GM12878 (cell line): ENCODE measurements around the gene ALDH1L2. TPM values are rescaled to one million over a fixed set of nuclear protein-coding genes. Genes with fewer than 3 reads are reported as not detected.

Experiments
- BRCA1 ChIP-seq: IDR thresholded peaks from 2 replicates; pipeline ENCODE4 v1.6.1; 2011; ENCODE audit warnings: low read depth, low read length, improper control_type of control experiment
- CHD2 ChIP-seq: IDR thresholded peaks from 2 replicates; pipeline ENCODE4 v1.6.1; 2011; ENCODE audit warnings: low read depth, low read length, improper control_type of control experiment, borderline replicate concordance
- CREB1 ChIP-seq: IDR thresholded peaks from 2 replicates; pipeline ENCODE4 v1.6.1; 2012; ENCODE audit warnings: low read depth, mild to moderate bottlenecking, inconsistent platforms
- DPF2 ChIP-seq: fragments of 450-650 bp; IDR thresholded peaks from 2 replicates; pipeline ENCODE4 v1.6.1; 2017; ENCODE audit warnings: mild to moderate bottlenecking
- EED ChIP-seq: sonication (generic); IDR thresholded peaks from 2 replicates; pipeline ENCODE4 v1.6.1; 2016; ENCODE audit warnings: antibody characterized with exemption, low read depth
- NFXL1 ChIP-seq: fragments of 450-650 bp; IDR thresholded peaks from 2 replicates; pipeline ENCODE4 v1.6.1; 2017; ENCODE audit warnings: antibody characterized with exemption, mild to moderate bottlenecking, borderline replicate concordance
- PAX8 ChIP-seq: fragments of 450-650 bp; IDR thresholded peaks from 2 replicates; pipeline ENCODE4 v1.6.1; 2017; ENCODE audit warnings: mild to moderate bottlenecking, moderate library complexity
- POLR2AphosphoS2 ChIP-seq: IDR thresholded peaks from 2 replicates; pipeline ENCODE4 v1.6.1; 2011; ENCODE audit warnings: low read depth, mild to moderate bottlenecking, low read length, improper control_type of control experiment, moderate library complexity
- POU2F2 ChIP-seq: IDR thresholded peaks from 3 replicates; pipeline ENCODE4 v1.6.1; 2011; ENCODE audit warnings: low read depth, mild to moderate bottlenecking, low read length, borderline replicate concordance
- RB1 ChIP-seq: fragments of 450-650 bp; formaldehyde crosslinking; IDR thresholded peaks from 2 replicates; pipeline ENCODE4 v1.6.1; 2017; ENCODE audit warnings: mild to moderate bottlenecking, borderline replicate concordance
- RBBP5 ChIP-seq: fragments of 200-600 bp; sonication (generic); conservative IDR thresholded peaks from 2 replicates; pipeline ENCODE4 v1.6.1; 2016
- SMC3 ChIP-seq: IDR thresholded peaks from 2 replicates; pipeline ENCODE4 v1.6.1; 2011; ENCODE audit warnings: low read length, improper control_type of control experiment, borderline replicate concordance
- SREBF2 ChIP-seq: IDR thresholded peaks from 2 replicates; pipeline ENCODE4 v1.6.1; 2012; ENCODE audit warnings: mild to moderate bottlenecking, low read length
- STAT3 ChIP-seq: IDR thresholded peaks from 2 replicates; pipeline ENCODE4 v1.6.1; 2011; ENCODE audit warnings: low read depth, low read length, improper control_type of control experiment
- TBL1XR1 ChIP-seq: IDR thresholded peaks from 2 replicates; pipeline ENCODE4 v1.6.1; 2012; ENCODE audit warnings: low read depth, low read length, improper control_type of control experiment
- WRNIP1 ChIP-seq: IDR thresholded peaks from 2 replicates; pipeline ENCODE4 v1.6.1; 2011; ENCODE audit warnings: low read depth, low read length, improper control_type of control experiment, borderline replicate concordance
- ZNF274 ChIP-seq: IDR thresholded peaks from one replicate; pipeline ENCODE4 v1.8.0; 2011; ENCODE audit not compliant: insufficient read length, insufficient read depth
- polyA plus RNA-seq, 11 experiments: library from polyadenylated mRNA; depleted of rRNA in 4 of 11; unstranded in 6 of 11; stranded (reverse) in 5 of 11; fragments of >200 nt; fragmentation: Nextera tagmentation in 4 of 11; fragmentation: Illumina TruSeq in 1 of 11; extraction: Ambion mirVana in 4 of 11; extraction: Trizol in 1 of 11; gene quantifications; 1 replicate in 1 of 11; 2 replicates in 10 of 11; pipeline versions ENCODE4 v1.2.1 to v1.2.3, GENCODE V29; 2011 to 2016; ENCODE audit warnings: inconsistent platforms in 2 of 11, missing spikeins in 2 of 11, low read depth in 1 of 11
- total RNA-seq, 4 experiments: library from RNA; depleted of rRNA in 3 of 4; stranded (reverse); fragments of >200 nt in 3 of 4; fragmentation: Illumina TruSeq in 1 of 4; extraction: Trizol in 1 of 4; gene quantifications; 2 replicates each; pipeline versions ENCODE4 v1.2.1 to v1.2.3, GENCODE V29; 2013 to 2021
- TF ChIP-seq, protein P1 (sequence below): IDR thresholded peaks from 2 replicates; pipeline ENCODE4 v1.6.1; 2012; ENCODE audit warnings: low read depth, low read length, improper control_type of control experiment
- TF ChIP-seq, protein P2 (sequence below): fragments of 150-350 bp; IDR thresholded peaks from 2 replicates; pipeline ENCODE4 v1.6.1; 2014; ENCODE audit warnings: mild to moderate bottlenecking, low read depth, low read length
- TF ChIP-seq, protein P3 (sequence below): fragments of 450-650 bp; IDR thresholded peaks from 2 replicates; pipeline ENCODE4 v1.6.1; 2017; ENCODE audit warnings: borderline replicate concordance
- TF ChIP-seq, protein P4 (sequence below): IDR thresholded peaks from 2 replicates; pipeline ENCODE4 v1.6.1; 2011; ENCODE audit warnings: mild to moderate bottlenecking, low read depth, low read length, moderate library complexity; ENCODE audit not compliant: insufficient replicate concordance
- TF ChIP-seq, protein P5 (sequence below): fragments of 450-650 bp; formaldehyde crosslinking; IDR thresholded peaks from 2 replicates; pipeline ENCODE4 v1.5.0; 2022; ENCODE audit warnings: mild to moderate bottlenecking, missing genetic modification characterization

Gene ALDH1L2
- total and polyA plus RNA-seq, 10 of the 15 experiments (the other 5 are each of a cell fraction or from before 2014, with no cell fraction given), result 0.15 to 13.7 (median 8.5) TPM

DNA sequence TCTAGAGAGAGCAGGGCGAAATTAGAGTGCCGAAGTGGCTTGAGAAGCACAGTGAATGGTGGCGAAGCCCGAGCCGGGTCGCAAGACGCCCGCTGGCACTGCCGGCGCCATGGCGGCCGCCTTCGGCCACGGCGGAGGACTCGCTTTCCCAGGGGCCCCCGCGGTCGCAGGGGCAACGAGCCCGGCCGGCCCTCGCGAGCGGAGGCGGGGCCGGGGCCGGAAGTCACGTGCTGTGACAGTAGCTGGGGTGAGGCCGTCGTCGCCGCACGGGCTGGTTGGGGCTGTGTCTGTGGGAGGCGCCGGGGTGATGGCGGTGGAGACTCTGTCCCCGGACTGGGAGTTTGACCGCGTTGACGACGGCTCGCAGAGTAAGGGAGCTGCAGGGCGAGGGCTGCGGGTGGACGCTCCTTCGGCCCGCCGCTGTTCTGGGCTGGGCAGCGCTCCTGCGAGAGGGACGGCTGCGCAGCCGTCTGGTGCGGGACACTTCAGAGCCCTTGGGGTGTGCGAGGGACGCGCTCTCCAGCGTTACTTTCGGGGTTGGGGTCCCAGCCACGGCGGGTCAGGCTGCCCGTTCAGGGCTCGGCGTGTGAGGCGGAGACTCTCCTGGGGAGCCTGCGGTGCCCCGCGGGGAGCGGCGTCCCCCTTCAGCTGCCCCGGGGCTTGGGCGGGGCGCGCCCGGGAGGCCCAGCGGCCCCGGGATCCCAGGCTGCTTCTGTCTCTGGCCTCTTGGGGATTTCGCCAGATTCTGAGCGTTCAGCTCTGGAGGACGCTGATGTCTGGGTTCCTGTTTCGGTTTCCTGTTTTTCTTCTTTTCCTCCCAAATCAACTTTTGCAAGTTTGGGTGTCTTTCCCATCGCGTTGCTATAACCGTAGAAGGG, 23.5 kb upstream of the ALDH1L2 start, which contains the start of gene WASHC4 (continued):
- TF ChIP-seq STAT3, result no peak
- TF ChIP-seq, protein P1, sequence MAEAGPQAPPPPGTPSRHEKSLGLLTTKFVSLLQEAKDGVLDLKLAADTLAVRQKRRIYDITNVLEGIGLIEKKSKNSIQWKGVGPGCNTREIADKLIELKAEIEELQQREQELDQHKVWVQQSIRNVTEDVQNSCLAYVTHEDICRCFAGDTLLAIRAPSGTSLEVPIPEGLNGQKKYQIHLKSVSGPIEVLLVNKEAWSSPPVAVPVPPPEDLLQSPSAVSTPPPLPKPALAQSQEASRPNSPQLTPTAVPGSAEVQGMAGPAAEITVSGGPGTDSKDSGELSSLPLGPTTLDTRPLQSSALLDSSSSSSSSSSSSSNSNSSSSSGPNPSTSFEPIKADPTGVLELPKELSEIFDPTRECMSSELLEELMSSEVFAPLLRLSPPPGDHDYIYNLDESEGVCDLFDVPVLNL, result no peak
- TF ChIP-seq, protein P2, sequence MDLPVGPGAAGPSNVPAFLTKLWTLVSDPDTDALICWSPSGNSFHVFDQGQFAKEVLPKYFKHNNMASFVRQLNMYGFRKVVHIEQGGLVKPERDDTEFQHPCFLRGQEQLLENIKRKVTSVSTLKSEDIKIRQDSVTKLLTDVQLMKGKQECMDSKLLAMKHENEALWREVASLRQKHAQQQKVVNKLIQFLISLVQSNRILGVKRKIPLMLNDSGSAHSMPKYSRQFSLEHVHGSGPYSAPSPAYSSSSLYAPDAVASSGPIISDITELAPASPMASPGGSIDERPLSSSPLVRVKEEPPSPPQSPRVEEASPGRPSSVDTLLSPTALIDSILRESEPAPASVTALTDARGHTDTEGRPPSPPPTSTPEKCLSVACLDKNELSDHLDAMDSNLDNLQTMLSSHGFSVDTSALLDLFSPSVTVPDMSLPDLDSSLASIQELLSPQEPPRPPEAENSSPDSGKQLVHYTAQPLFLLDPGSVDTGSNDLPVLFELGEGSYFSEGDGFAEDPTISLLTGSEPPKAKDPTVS, result peak; percentile 49; the same call in 1 of the 2 replicates
- TF ChIP-seq ZNF274, result no peak
- TF ChIP-seq DPF2, result peak; percentile 84
- peak; percentile 82 for TF ChIP-seq CREB1
- TF ChIP-seq TBL1XR1, result peak; percentile 56
- no peak for TF ChIP-seq RBBP5
- TF ChIP-seq, protein P3, sequence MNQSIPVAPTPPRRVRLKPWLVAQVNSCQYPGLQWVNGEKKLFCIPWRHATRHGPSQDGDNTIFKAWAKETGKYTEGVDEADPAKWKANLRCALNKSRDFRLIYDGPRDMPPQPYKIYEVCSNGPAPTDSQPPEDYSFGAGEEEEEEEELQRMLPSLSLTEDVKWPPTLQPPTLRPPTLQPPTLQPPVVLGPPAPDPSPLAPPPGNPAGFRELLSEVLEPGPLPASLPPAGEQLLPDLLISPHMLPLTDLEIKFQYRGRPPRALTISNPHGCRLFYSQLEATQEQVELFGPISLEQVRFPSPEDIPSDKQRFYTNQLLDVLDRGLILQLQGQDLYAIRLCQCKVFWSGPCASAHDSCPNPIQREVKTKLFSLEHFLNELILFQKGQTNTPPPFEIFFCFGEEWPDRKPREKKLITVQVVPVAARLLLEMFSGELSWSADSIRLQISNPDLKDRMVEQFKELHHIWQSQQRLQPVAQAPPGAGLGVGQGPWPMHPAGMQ, result no peak
- TF ChIP-seq POLR2AphosphoS2, result peak; percentile 88
- TF ChIP-seq, protein P4, sequence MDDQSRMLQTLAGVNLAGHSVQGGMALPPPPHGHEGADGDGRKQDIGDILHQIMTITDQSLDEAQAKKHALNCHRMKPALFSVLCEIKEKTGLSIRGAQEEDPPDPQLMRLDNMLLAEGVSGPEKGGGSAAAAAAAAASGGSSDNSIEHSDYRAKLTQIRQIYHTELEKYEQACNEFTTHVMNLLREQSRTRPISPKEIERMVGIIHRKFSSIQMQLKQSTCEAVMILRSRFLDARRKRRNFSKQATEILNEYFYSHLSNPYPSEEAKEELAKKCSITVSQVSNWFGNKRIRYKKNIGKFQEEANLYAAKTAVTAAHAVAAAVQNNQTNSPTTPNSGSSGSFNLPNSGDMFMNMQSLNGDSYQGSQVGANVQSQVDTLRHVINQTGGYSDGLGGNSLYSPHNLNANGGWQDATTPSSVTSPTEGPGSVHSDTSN, result no peak
- no peak for TF ChIP-seq WRNIP1
- peak; percentile 98 for TF ChIP-seq CHD2
- peak; percentile 31; the same call in 1 of the 2 replicates for TF ChIP-seq EED
- TF ChIP-seq, protein P5, sequence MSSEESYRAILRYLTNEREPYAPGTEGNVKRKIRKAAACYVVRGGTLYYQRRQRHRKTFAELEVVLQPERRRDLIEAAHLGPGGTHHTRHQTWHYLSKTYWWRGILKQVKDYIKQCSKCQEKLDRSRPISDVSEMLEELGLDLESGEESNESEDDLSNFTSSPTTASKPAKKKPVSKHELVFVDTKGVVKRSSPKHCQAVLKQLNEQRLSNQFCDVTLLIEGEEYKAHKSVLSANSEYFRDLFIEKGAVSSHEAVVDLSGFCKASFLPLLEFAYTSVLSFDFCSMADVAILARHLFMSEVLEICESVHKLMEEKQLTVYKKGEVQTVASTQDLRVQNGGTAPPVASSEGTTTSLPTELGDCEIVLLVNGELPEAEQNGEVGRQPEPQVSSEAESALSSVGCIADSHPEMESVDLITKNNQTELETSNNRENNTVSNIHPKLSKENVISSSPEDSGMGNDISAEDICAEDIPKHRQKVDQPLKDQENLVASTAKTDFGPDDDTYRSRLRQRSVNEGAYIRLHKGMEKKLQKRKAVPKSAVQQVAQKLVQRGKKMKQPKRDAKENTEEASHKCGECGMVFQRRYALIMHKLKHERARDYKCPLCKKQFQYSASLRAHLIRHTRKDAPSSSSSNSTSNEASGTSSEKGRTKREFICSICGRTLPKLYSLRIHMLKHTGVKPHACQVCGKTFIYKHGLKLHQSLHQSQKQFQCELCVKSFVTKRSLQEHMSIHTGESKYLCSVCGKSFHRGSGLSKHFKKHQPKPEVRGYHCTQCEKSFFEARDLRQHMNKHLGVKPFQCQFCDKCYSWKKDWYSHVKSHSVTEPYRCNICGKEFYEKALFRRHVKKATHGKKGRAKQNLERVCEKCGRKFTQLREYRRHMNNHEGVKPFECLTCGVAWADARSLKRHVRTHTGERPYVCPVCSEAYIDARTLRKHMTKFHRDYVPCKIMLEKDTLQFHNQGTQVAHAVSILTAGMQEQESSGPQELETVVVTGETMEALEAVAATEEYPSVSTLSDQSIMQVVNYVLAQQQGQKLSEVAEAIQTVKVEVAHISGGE (CRISPR knock-in tag), result peak; percentile 16; the same call in 1 of the 2 replicates
- TF ChIP-seq PAX8, result no peak
- no peak; the same call in 1 of the 2 replicates for TF ChIP-seq SREBF2
- 0 out of 2 replicates have a peak, but pooled peaks have one; percentile 56 for TF ChIP-seq RB1
- no peak; the same call in 1 of the 2 replicates for TF ChIP-seq SMC3
- peak; percentile 69; the same call in 1 of the 3 replicates for TF ChIP-seq POU2F2
- TF ChIP-seq BRCA1, result peak; percentile 69; the same call in 1 of the 2 replicates
- TF ChIP-seq NFXL1, result no peak
